Epithelial cell of proximal tubule (primary cell): ENCODE data around the gene MRPL38. TPM values are rescaled to one million over a fixed set of nuclear protein-coding genes. Genes with fewer than 3 reads are reported as not detected.
A peak's percentile ranks its signal among the peaks of the same experiment; 100 is the strongest.

Experiments used
- DNase-seq: peaks from one replicate; pipeline ENCODE4 v3.0.0-alpha.2; 2011; ENCODE audit warnings: low read depth
- H3K4me3 ChIP-seq: 2 replicates; pipeline ENCODE4 v1.5.1; 2011; ENCODE audit warnings: low read depth, mild to moderate bottlenecking, low read length
- CTCF ChIP-seq: conservative IDR thresholded peaks from 2 replicates; pipeline ENCODE4 v1.5.1; 2012; ENCODE audit warnings: low read depth, mild to moderate bottlenecking, low read length
- total RNA-seq: library from RNA; depleted of rRNA; stranded (reverse); fragments of >200 nt; gene quantifications from 2 replicates; pipeline ENCODE4 v1.2.3, GENCODE V29; 2015

MRPL38 gene
- total RNA-seq, 1 donor from 2014 or later: 38.3 TPM

- no peak for DNase-seq
- TF ChIP-seq CTCF: no peak
- peak overlapping the region; percentile 76 for H3K4me3 ChIP-seq
These were observed 7.3 kb downstream of the MRPL38 start for GRCh38 chr17:75897160-75898019.

- no peak for TF ChIP-seq CTCF
- no peak for DNase-seq
- peak within 1 kb of the TSS; percentile 76 for H3K4me3 ChIP-seq
These were observed 8.1 kb downstream of the MRPL38 start, which contains the start of gene TRIM65 for GRCh38 chr17:75896415-75897159. Gene TRIM65 (minus strand): TSS chr17:75896951. CDS start chr17:75896937, 14 bp downstream.

GRCh38 chr17:75895370-75896155, 9.1 kb downstream of the MRPL38 start:
- DNase-seq: no peak
- TF ChIP-seq CTCF: peak; percentile 51
- peak overlapping the region; percentile 76 for H3K4me3 ChIP-seq

- no peak for TF ChIP-seq CTCF
- no peak overlapping the region for H3K4me3 ChIP-seq
- DNase-seq: no peak
These were observed 10.5 kb downstream of the MRPL38 start for GRCh38 chr17:75894049-75894733.

GRCh38 chr17:75893305-75894048, 11.2 kb downstream of the MRPL38 start:
- no peak for DNase-seq
- TF ChIP-seq CTCF: no peak
- H3K4me3 ChIP-seq: no peak overlapping the region
